Smooth muscle cell (in vitro differentiated cells): ENCODE measurements around the gene CRACR2B. TPM values are rescaled to one million over a fixed set of nuclear protein-coding genes. Genes with fewer than 3 reads are reported as not detected.

Experiments
- DNase-seq: peaks from one replicate; lab custom pipeline; 2025; ENCODE audit not compliant: unreplicated experiment; lab: John Stamatoyannopoulos, UW
- H2AFZ ChIP-seq: fragments of 200-600 bp; sonication (generic); 2 replicates; pipeline ENCODE4 v1.6.0; 2016; ENCODE audit warnings: antibody characterized with exemption, low read depth, mild to moderate bottlenecking
- H3F3A ChIP-seq: fragments of 200-600 bp; sonication (generic); 2 replicates; pipeline ENCODE4 v1.6.0; 2017; ENCODE audit warnings: antibody characterized with exemption, low read depth
- H3K27ac ChIP-seq: fragments of 200-600 bp; sonication (generic); 2 replicates; pipeline ENCODE4 v1.5.1; 2016; ENCODE audit warnings: low read depth, mild to moderate bottlenecking
- H3K27me3 ChIP-seq: fragments of 200-600 bp; sonication (generic); 2 replicates; pipeline ENCODE4 v1.6.1; 2016; ENCODE audit warnings: low read depth, mild to moderate bottlenecking
- H3K36me3 ChIP-seq: fragments of 200-600 bp; sonication (generic); 2 replicates; pipeline ENCODE4 v1.5.1; 2016; ENCODE audit warnings: low read depth
- H3K4me1 ChIP-seq: fragments of 200-600 bp; sonication (generic); 2 replicates; pipeline ENCODE4 v1.5.1; 2016; ENCODE audit warnings: low read depth
- H3K4me2 ChIP-seq: fragments of 200-600 bp; sonication (generic); 2 replicates; pipeline ENCODE4 v1.6.0; 2016; ENCODE audit warnings: mild to moderate bottlenecking
- H3K4me3 ChIP-seq: fragments of 200-600 bp; sonication (generic); 2 replicates; pipeline ENCODE4 v1.5.1; 2016; ENCODE audit warnings: mild to moderate bottlenecking
- H3K79me2 ChIP-seq: fragments of 200-600 bp; sonication (generic); 2 replicates; pipeline ENCODE4 v1.6.0; 2016; ENCODE audit warnings: low read depth, mild to moderate bottlenecking
- H3K9ac ChIP-seq: fragments of 200-600 bp; sonication (generic); 2 replicates; pipeline ENCODE4 v1.6.0; 2016; ENCODE audit warnings: low read depth
- H3K9me3 ChIP-seq: fragments of 200-600 bp; sonication (generic); replicated peaks from 2 replicates; pipeline ENCODE4 v1.5.1; 2016; ENCODE audit warnings: low read depth
- H4K20me1 ChIP-seq: fragments of 200-600 bp; sonication (generic); 2 replicates; pipeline ENCODE4 v1.6.0; 2016; ENCODE audit warnings: low read depth
- CTCF ChIP-seq: fragments of 200-600 bp; sonication (generic); IDR thresholded peaks from 2 replicates; pipeline ENCODE4 v1.5.1; 2017; ENCODE audit warnings: borderline replicate concordance, mild to moderate bottlenecking, antibody characterized with exemption; ENCODE audit not compliant: insufficient read depth, poor library complexity, severe bottlenecking
- WGBS: methylation state at CpG from one replicate; pipeline ENCODE4 v1.1.7; 2016; ENCODE audit warnings: low lambda C conversion rate; 5-methylcytosine and 5-hydroxymethylcytosine counted together
- polyA plus RNA-seq: library from polyadenylated mRNA; unstranded; fragments of >200 nt; fragmentation: Nextera tagmentation; extraction: Ambion mirVana; gene quantifications from 2 replicates; pipeline ENCODE4 v1.2.1, GENCODE V29; 2016
- total RNA-seq: library from RNA; depleted of rRNA; stranded (reverse); fragments of >200 nt; gene quantifications from 2 replicates; pipeline ENCODE4 v1.2.3, GENCODE V29; 2014

CRACR2B gene
- total and polyA plus RNA-seq, 2 experiments from 2014 or later: 0.10 to 0.36 TPM

- H3K27me3 ChIP-seq: peaks cover 45% of the 10 kb centered on the region
- peaks cover under 1% of the 10 kb centered on the region for H3F3A ChIP-seq
- peaks cover 13% of the 10 kb centered on the region for H3K79me2 ChIP-seq
- H3K9ac ChIP-seq: no peak overlapping the region
- H3K4me1 ChIP-seq: peaks cover 20% of the 10 kb centered on the region
- TF ChIP-seq CTCF: no peak
- H3K27ac ChIP-seq: no peak overlapping the region
- H3K4me3 ChIP-seq: no peak overlapping the region
- H2AFZ ChIP-seq: no peak overlapping the region
- peaks cover 49% of the 10 kb centered on the region for H4K20me1 ChIP-seq
- no peak overlapping the region for H3K4me2 ChIP-seq
- no peaks in the 10 kb centered on the region for H3K9me3 ChIP-seq
- 97% methylated on average over 45 of the region's 59 CpGs for WGBS
- H3K36me3 ChIP-seq: no peaks in the 10 kb centered on the region
- no peak for DNase-seq
Observed at GRCh38 chr11:824292-824880, 3.3 kb upstream of the CRACR2B start.

GRCh38 chr11:824942-825341, 2.8 kb upstream of the CRACR2B start:
- Histone ChIP-seq H3K4me3 (no peak overlapping the region), H3K27me3 (peaks cover 51% of the 10 kb centered on the region), H3K9ac (no peak overlapping the region), H3K4me2 (no peak overlapping the region), H3K27ac (no peak overlapping the region), H3K9me3 (no peaks in the 10 kb centered on the region), H2AFZ (no peak overlapping the region), H3K36me3 (no peaks in the 10 kb centered on the region), H3K4me1 (peaks cover 25% of the 10 kb centered on the region), H4K20me1 (peaks cover 54% of the 10 kb centered on the region), H3K79me2 (peaks cover 11% of the 10 kb centered on the region), H3F3A (peaks cover 6% of the 10 kb centered on the region)
- TF ChIP-seq CTCF: no peak
- no peak for DNase-seq
- WGBS: 95% methylated on average over 11 of the region's 11 CpGs

- WGBS: 92% methylated on average over 12 of the region's 12 CpGs
- TF ChIP-seq CTCF: no peak
- H3K4me2 ChIP-seq: no peak overlapping the region
- DNase-seq: no peak
- H3K9me3 ChIP-seq: no peaks in the 10 kb centered on the region
- H2AFZ ChIP-seq: no peak overlapping the region
- H3K79me2 ChIP-seq: peaks cover 4% of the 10 kb centered on the region
- no peak overlapping the region for H3K27ac ChIP-seq
- H3K36me3 ChIP-seq: no peaks in the 10 kb centered on the region
- H3K4me1 ChIP-seq: peaks cover 24% of the 10 kb centered on the region
- peaks cover 56% of the 10 kb centered on the region for H3K27me3 ChIP-seq
- peaks cover 52% of the 10 kb centered on the region for H4K20me1 ChIP-seq
- no peak overlapping the region for H3K4me3 ChIP-seq
- H3K9ac ChIP-seq: no peak overlapping the region
- peaks cover 6% of the 10 kb centered on the region for H3F3A ChIP-seq
Observed at GRCh38 chr11:825366-826226, 2.1 kb upstream of the CRACR2B start.
